Colonic mucosa (tissue), 4 donors: ENCODE results near the gene NXNL1. TPM values are rescaled to one million over a fixed set of nuclear protein-coding genes. Genes with fewer than 3 reads are reported as not detected.

Experiments used
- DNase-seq: peaks from one replicate; pipeline ENCODE4 v3.0.0-alpha.2; 2020
- H3K27ac ChIP-seq: fragments of 200-600 bp; one replicate; pipeline ENCODE4 v1.8.0; 2021
- H3K27me3 ChIP-seq: fragments of 200-600 bp; one replicate; pipeline ENCODE4 v1.8.0; 2021
- H3K36me3 ChIP-seq: fragments of 200-600 bp; one replicate; pipeline ENCODE4 v1.8.0; 2021
- H3K4me1 ChIP-seq: fragments of 200-600 bp; one replicate; pipeline ENCODE4 v1.8.0; 2021; ENCODE audit warnings: mild to moderate bottlenecking
- H3K4me3 ChIP-seq: fragments of 200-600 bp; one replicate; pipeline ENCODE4 v1.8.0; 2021
- H3K9ac ChIP-seq, 2 donors: one replicate each; pipeline ENCODE4 v1.7.0; 2013; ENCODE audit warnings: control low read depth in 2 of 2, low read depth in 2 of 2, low read length in 2 of 2
- H3K9me3 ChIP-seq: fragments of 200-600 bp; one replicate; pipeline ENCODE4 v1.8.0; 2021
- CTCF ChIP-seq: fragments of 200-600 bp; IDR thresholded peaks from one replicate; pipeline ENCODE4 v1.8.0; 2022; ENCODE audit warnings: antibody characterized with exemption, mild to moderate bottlenecking
- intact Hi-C: fragments of 100-400 bp; cut with DNase I; formaldehyde crosslinking; loops from one replicate; pipeline ENCODE4 v1.14.1; 2022
- total RNA-seq, 2 donors: library from RNA; stranded (reverse); fragmentation: NEBNext Ultra II Directional in 1 of 2; extraction: Animal tissue kit (Norgen Biotek cat#: 25700) in 1 of 2; gene quantifications; one replicate each; pipeline ENCODE4 v1.2.1, GENCODE V29; 2021
- donor health status: healthy.
- donor health status: DM: no; HTN: no; CAD: no.
- donor health status: DM: no; HTN: no; CAD: no.

NXNL1 gene
- total RNA-seq, 2 donors from 2014 or later = not detected

GRCh38 chr19:17406046-17406886 is 54.5 kb downstream of the NXNL1 start:
- Histone ChIP-seq H3K36me3 (no peaks in the 10 kb centered on the region), H3K27ac (peak overlapping the region; percentile 88), H3K4me1 (peaks cover 3% of the 10 kb centered on the region), H3K9ac (peak overlapping the region; percentile 59 to 71), H3K27me3 (no peaks in the 10 kb centered on the region), H3K4me3 (peak overlapping the region; percentile 35), H3K9me3 (no peaks in the 10 kb centered on the region)
- DNase-seq = no peak
- intact Hi-C loops = no loop called here
- no peak for TF ChIP-seq CTCF

Other genes with a start within 250 kb of the NXNL1 start
- gene USE1, start 245.6 kb downstream of the NXNL1 start, total RNA-seq = 10 to 100 TPM; 18.2 to 22.4 TPM
- gene OCEL1, start 234.7 kb downstream of the NXNL1 start, total RNA-seq = 10 to 100 TPM; 35.7 to 46.9 TPM
- gene NR2F6, start 215.0 kb downstream of the NXNL1 start, total RNA-seq = 100 to 1,000 TPM; 129 to 195 TPM
- gene USHBP1, start 196.2 kb downstream of the NXNL1 start, total RNA-seq = 1 to 10 TPM; 1.1 to 1.3 TPM
- gene BABAM1, start 193.5 kb downstream of the NXNL1 start, total RNA-seq = 10 to 100 TPM; 73.7 to 94.7 TPM
- gene ANKLE1, start 179.0 kb downstream of the NXNL1 start, total RNA-seq = under 1 TPM; 0.27 to 0.44 TPM
- 1 to 10 TPM; 4.3 to 5.2 TPM for gene ABHD8, start 157.5 kb downstream of the NXNL1 start, total RNA-seq
- gene MRPL34, start 155.1 kb downstream of the NXNL1 start, total RNA-seq = 100 to 1,000 TPM; 127 to 184 TPM
- gene DDA1, start 151.4 kb downstream of the NXNL1 start, total RNA-seq = 10 to 100 TPM; 39.1 to 45.0 TPM
- gene ANO8, start 126.1 kb downstream of the NXNL1 start, total RNA-seq = 10 to 100 TPM in 1 of 2 donors, 1 to 10 TPM in 1; 8.9 to 13.7 TPM
- gene GTPBP3, start 123.4 kb downstream of the NXNL1 start, total RNA-seq = 10 to 100 TPM; 15.4 to 26.9 TPM
- gene PLVAP, start 83.6 kb downstream of the NXNL1 start, total RNA-seq = 10 to 100 TPM; 20.8 to 47.1 TPM
- gene CCDC194, start 66.7 kb downstream of the NXNL1 start, total RNA-seq = not detected
- gene BST2, start 55.3 kb downstream of the NXNL1 start, total RNA-seq = 10 to 100 TPM; 12.8 to 15.6 TPM
- 10 to 100 TPM; 53.1 to 70.1 TPM for gene MVB12A, start 40.9 kb downstream of the NXNL1 start, total RNA-seq
- gene TMEM221, start 12.3 kb downstream of the NXNL1 start, total RNA-seq = not detected
- gene SLC27A1, start 9.6 kb upstream of the NXNL1 start, total RNA-seq = 1 to 10 TPM; 4.2 to 5.1 TPM
- 100 to 1,000 TPM in 1 of 2 donors, 10 to 100 TPM in 1; 93.0 to 114 TPM for gene PGLS, start 50.7 kb upstream of the NXNL1 start, total RNA-seq
- gene COLGALT1, start 94.7 kb upstream of the NXNL1 start, total RNA-seq = 10 to 100 TPM; 51.4 to 90.9 TPM
- gene UNC13A, start 227.4 kb upstream of the NXNL1 start, total RNA-seq = under 1 TPM; 0.29 to 0.62 TPM